NCI-H1436 (cell line): ENCODE measurements around the gene OTUB2.

Source experiments
- DNase-seq: peaks from one replicate; lab custom pipeline; 2025; lab: John Stamatoyannopoulos, UW

Gene OTUB2

GRCh38 chr14:94041551-94042346 lies 15.6 kb downstream of the OTUB2 start:
- no peak for DNase-seq

- DNase-seq, result no peak
These were observed 16.4 kb downstream of the OTUB2 start for GRCh38 chr14:94042433-94043091.

GRCh38 chr14:94043111-94043755 lies 17.1 kb downstream of the OTUB2 start:
- DNase-seq, result no peak

- no peak for DNase-seq
These were observed 17.8 kb downstream of the OTUB2 start for GRCh38 chr14:94043756-94044475.

- no peak for DNase-seq
These were observed 18.4 kb downstream of the OTUB2 start for GRCh38 chr14:94044476-94045091.

- DNase-seq, result no peak
These were observed 19.0 kb downstream of the OTUB2 start for GRCh38 chr14:94045101-94045500.

- DNase-seq, result no peak
These were observed 19.6 kb downstream of the OTUB2 start for GRCh38 chr14:94045563-94046345.

- no peak for DNase-seq
These were observed 20.6 kb downstream of the OTUB2 start for GRCh38 chr14:94046696-94047250.

GRCh38 chr14:94047581-94047980 lies 21.4 kb downstream of the OTUB2 start:
- no peak for DNase-seq

GRCh38 chr14:94048691-94049624 lies 22.8 kb downstream of the OTUB2 start:
- no peak for DNase-seq

GRCh38 chr14:94049625-94050023 lies 23.5 kb downstream of the OTUB2 start:
- DNase-seq, result no peak

- DNase-seq, result no peak
These were observed 24.2 kb downstream of the OTUB2 start for GRCh38 chr14:94050231-94050880.

GRCh38 chr14:94051115-94051514 lies 25.0 kb downstream of the OTUB2 start:
- no peak for DNase-seq

GRCh38 chr14:94051779-94052178 lies 25.6 kb downstream of the OTUB2 start:
- no peak for DNase-seq

GRCh38 chr14:94052199-94052598 lies 26.1 kb downstream of the OTUB2 start:
- no peak for DNase-seq

GRCh38 chr14:94052662-94053061 lies 26.5 kb downstream of the OTUB2 start:
- no peak for DNase-seq

GRCh38 chr14:94054401-94054800 lies 28.3 kb downstream of the OTUB2 start:
- no peak for DNase-seq

- no peak for DNase-seq
These were observed 28.8 kb downstream of the OTUB2 start for GRCh38 chr14:94054936-94055335.
